HG03097 (cell line): ENCODE measurements around the gene HPSE2.

Source experiments
- ATAC-seq: cut with Tn5 transposase; IDR thresholded peaks from one replicate; pipeline ENCODE4 v1.9.1; 2021; ENCODE audit not compliant: unreplicated experiment, low FRiP score

Gene HPSE2

DNA sequence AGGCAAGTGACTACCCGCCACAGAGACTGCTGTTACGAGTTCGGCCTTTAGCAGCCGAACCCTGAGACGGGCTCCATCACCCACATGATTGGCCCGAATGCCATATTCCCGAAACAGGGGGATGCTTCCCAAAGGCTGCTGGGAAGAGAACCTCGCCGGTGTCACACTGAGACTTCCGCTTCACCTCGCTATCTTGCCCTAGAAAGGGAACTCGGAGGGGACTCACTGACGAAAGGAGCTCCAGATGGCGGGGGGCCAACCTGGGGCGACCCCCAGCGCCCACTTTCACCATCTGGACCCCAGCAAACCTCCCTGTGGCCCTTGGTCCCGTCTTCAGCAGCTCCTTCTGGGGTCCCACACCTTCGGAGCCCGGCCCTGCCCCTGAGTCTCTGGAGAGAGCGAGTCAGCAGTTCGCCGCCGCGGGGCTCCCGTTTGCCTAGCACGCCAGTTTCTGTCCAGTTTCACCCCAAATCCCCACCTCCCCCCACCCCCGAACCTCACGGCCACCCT is 789.4 kb downstream of the HPSE2 start:
- ATAC-seq, result peak; percentile 8

- ATAC-seq, result no peak
Measured at GRCh38 chr10:98445200-98445812, 790.3 kb downstream of the HPSE2 start.

DNA sequence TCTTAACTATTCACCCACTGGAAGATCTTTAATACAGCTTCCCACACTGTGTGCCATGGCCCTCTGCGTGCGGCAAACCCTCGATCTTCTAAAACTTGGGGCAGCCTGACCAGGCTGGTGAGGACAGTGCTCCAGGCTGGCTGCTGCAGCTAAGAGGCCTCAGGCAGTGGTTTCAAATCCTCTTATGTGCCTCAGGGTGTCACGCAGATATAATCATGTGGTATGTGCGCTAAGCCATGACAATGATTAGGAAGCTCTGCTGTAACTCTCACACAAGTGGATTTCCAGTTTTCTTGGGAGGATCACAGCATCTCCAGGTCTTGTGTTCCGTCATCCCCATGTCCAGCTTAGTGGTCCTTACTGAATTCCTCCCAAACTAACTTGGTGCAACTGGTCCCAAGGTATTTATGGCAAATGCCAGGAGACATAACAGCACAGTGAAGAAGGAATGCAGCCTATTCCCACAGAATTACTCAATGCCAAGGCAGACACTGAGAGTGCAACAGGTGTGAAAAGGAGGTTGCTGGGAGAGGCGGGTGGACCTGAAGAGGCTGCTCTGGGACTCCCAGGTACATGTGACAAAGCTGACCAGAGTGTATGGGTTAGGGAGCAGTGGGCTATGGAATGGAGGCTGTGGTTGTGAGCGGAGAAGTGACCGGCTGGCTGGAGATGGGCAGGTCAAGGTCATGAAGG is 791.2 kb downstream of the HPSE2 start:
- no peak for ATAC-seq

GRCh38 chr10:98438715-98439114 is 796.9 kb downstream of the HPSE2 start:
- no peak for ATAC-seq

GRCh38 chr10:98436704-98437103 is 798.9 kb downstream of the HPSE2 start:
- ATAC-seq, result no peak

- no peak for ATAC-seq
Measured at GRCh38 chr10:98435178-98435577, 800.5 kb downstream of the HPSE2 start.

DNA sequence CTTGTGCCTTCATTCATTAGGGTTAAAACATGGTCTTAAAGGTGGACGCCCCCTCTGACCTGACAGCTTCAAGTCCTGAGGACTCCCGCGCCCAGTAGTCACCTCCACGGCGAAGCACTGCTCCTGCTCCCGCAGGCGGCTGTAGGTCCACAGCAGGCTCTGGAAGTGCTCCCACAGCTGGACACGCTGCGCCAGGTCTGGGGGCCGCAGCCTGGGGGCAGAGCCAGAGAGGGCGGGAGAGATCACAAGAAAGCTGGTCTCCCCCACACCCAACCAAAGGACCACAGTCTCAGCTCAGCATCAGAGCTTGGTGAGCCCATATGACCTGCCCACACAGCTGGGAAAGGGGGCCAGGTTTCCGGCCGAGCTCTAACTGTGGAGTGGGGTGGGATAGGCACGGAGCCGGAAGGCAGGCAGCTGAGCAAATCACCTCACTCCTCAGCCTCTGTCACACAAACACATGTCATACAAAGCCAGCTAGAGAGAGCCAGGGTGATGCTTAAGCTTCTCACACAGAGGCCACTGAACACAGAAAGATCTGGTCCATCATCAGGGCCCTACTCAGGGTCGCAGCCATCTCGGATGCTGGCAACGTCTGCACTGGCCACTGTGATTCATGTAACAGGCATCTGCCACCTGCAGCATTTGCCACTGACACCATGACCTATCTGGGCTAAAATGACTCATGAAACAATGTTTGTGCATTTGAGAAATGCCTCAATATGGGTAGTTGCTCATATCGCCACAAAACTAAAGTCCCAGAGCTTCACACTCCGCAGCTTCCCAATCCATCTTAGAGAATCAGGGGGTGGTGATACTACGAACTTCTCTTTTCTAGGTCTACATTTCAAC is 801.5 kb downstream of the HPSE2 start:
- no peak for ATAC-seq

- ATAC-seq, result no peak
Measured at GRCh38 chr10:98433371-98433770, 802.3 kb downstream of the HPSE2 start.

DNA sequence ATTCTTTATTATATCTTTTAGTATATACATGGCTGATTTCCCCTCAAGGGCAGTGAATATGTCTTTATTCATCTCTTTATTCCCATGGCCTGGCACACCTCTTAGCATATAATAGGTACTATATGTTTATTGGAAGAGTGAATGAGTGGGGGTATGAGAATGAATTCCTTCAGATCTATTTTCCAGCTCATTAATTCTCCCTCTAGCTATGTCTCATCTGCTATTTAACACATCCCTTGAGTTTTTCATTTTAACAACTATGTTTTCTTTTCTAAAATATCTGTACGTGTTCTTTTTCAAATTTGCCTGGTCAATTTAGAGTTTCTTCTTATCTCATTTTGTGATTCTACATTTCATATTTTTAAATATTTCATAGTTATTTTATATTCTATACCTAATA is 803.3 kb downstream of the HPSE2 start:
- ATAC-seq, result no peak

DNA sequence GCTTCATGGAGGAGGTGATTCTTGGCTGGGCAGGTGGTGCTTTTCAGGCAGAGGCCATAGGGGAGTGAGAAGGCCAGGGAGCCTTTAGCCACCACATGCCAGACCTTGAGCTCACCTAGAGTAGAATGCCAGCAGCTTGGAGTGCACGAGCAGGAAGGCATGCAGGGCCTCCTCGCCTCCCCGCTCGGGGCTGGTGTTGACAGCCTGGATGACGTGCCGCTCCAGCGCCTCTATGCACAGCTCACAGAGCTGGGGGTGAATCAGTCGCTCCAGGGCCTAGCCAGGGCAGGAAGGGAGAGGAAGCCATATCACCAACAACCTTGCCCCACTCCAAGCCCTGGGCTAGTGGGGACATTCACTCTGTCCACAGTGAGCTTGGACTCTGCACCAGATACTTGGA is 804.6 kb downstream of the HPSE2 start:
- ATAC-seq, result no peak

- ATAC-seq, result no peak
Measured at GRCh38 chr10:98430427-98430826, 805.2 kb downstream of the HPSE2 start.

- ATAC-seq, result no peak
Measured at GRCh38 chr10:98429320-98430072, 806.2 kb downstream of the HPSE2 start.

DNA sequence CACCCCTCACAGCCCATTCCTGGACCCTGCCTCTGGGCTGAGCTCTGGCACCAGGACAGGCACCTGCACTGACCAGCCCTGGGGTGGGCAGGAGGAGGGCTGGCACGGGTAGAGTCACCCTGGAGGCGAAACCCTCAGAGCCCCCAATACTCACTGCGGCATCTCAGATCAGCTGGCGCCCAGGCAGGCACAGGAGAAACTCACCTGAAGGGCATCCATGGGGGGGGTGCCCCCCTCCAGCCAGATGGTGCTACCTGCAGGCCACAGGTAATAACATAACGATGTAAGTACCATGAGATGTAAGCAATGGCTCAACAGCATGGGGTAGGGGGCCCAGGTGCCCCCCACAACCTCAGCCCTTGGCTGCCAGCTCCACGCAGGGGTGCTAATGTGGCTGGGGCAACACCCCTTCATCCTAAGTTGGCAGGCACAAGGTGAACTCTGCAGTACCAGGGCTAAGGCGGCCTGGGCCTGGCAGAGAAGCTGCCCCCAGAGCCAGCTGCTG is 808.6 kb downstream of the HPSE2 start:
- ATAC-seq, result no peak

- ATAC-seq, result no peak
Measured at GRCh38 chr10:98425511-98426352, 809.9 kb downstream of the HPSE2 start.

- no peak for ATAC-seq
Measured at GRCh38 chr10:98424295-98425254, 811.1 kb downstream of the HPSE2 start.

DNA sequence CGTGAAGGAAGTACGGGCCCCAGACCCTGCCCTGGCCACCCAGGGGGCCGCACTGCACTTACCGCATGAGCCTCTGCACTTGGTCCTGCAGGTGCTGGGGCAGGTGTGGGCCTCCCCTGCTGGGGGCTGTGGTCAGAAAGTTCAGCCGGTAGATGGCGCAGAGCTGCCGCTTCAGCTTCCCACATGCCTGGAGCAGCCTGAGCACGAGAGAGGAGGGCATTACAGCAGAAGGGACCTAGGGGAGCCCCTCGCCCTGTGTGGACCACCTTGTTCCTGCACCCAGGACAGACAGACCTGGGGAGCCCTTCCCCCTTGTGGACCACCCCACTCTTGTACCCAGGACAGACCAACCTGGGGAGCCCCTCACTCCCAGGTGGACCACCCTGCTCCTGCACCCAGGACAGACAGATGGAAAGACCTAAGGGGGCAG is 811.9 kb downstream of the HPSE2 start:
- no peak for ATAC-seq

- ATAC-seq, result no peak
Measured at GRCh38 chr10:98422182-98422581, 813.5 kb downstream of the HPSE2 start.

- ATAC-seq, result no peak
Measured at GRCh38 chr10:98420786-98421185, 814.9 kb downstream of the HPSE2 start.
